Measurements from ENCODE around the gene DRD4. TPM values are rescaled to one million over a fixed set of nuclear protein-coding genes. Genes with fewer than 3 reads are reported as not detected.

Gene DRD4
- total and polyA plus RNA-seq, 9 of the 15 experiments (the other 6 are each of a cell fraction or from before 2014, with no cell fraction given) = 0.04 to 0.95 (median 0.21) TPM; not detected in 5

DNA sequence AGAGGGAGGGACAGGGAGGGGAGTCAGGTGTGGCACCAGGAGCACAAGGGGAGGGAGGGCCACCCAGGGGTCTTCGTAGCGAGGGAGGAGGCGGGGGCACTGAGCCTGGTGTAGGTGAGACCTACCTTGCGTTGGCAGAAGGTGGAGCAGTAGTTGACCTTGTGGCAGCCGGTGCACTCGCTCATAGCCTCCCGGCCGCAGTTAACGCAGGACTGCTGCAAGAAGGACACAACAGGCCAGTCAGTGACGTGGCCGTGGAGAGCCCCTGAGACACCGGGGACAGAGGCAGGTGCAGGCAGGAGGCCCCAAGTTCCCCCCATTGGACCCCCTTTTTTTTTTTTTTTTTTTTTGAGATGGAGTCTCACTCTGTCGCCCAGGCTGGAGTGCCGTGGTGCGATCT lies 16.8 kb downstream of the DRD4 start:
- Histone ChIP-seq H3K4me1 (replicated peaks in 1 of 2; ENCODE audit: control insufficient read depth in 2 of 2, insufficient read depth in 2 of 2, low read length in 2 of 2) (peaks cover 0 to 12% of the 10 kb centered on the region in 2 experiments; a peak in 1 of 5 replicates), H3K4me2 (ENCODE audit: insufficient read depth, low read length) (no peak overlapping the region), H3K9ac (ENCODE audit: insufficient read depth in 1 of 2, low read depth in 2 of 2, low read length in 2 of 2) (no peak overlapping the region), H3K4me3 (no peak overlapping the region), H2AFZ (ENCODE audit: low read depth, low read length) (no peak overlapping the region), H3K36me3 (ENCODE audit: control insufficient read depth, insufficient read depth, low read length) (peaks cover 77% of the 10 kb centered on the region; the same call in 2 of the 3 replicates), H3K79me2 (ENCODE audit: control insufficient read depth, insufficient read depth, low read length) (no peaks in the 10 kb centered on the region; the same call in 2 of the 3 replicates), H3K27me3 (ENCODE audit: control insufficient read depth in 2 of 2, insufficient read depth in 2 of 2, low read length in 2 of 2) (no peaks in the 10 kb centered on the region), H3K9me3 (replicated peaks; ENCODE audit: control insufficient read depth, insufficient read depth, low read depth, low read length) (no peaks in the 10 kb centered on the region), H4K20me1 (replicated peaks; ENCODE audit: control insufficient read depth, insufficient read depth, low read length) (no peaks in the 10 kb centered on the region), H3K9me1 (ENCODE audit: control insufficient read depth, insufficient read depth, low read length) (no peaks in the 10 kb centered on the region), H3K27ac (ENCODE audit: extremely low read depth, low read depth, low read length) (no peak overlapping the region)
- POLR2A ChIA-PET = interaction anchor here (1.1 to 1.3 kb wide), 2 partner anchors 11 to 12 kb away, joined by 3 to 4 read pairs; no protein-coding TSS in a partner anchor
- intact Hi-C loops (cut with micrococcal nuclease) = no loop called here
- CTCF ChIA-PET (ENCODE audit: low intra/inter-chr PET ratio) = no interaction called here
- TF ChIP-seq, protein P1, sequence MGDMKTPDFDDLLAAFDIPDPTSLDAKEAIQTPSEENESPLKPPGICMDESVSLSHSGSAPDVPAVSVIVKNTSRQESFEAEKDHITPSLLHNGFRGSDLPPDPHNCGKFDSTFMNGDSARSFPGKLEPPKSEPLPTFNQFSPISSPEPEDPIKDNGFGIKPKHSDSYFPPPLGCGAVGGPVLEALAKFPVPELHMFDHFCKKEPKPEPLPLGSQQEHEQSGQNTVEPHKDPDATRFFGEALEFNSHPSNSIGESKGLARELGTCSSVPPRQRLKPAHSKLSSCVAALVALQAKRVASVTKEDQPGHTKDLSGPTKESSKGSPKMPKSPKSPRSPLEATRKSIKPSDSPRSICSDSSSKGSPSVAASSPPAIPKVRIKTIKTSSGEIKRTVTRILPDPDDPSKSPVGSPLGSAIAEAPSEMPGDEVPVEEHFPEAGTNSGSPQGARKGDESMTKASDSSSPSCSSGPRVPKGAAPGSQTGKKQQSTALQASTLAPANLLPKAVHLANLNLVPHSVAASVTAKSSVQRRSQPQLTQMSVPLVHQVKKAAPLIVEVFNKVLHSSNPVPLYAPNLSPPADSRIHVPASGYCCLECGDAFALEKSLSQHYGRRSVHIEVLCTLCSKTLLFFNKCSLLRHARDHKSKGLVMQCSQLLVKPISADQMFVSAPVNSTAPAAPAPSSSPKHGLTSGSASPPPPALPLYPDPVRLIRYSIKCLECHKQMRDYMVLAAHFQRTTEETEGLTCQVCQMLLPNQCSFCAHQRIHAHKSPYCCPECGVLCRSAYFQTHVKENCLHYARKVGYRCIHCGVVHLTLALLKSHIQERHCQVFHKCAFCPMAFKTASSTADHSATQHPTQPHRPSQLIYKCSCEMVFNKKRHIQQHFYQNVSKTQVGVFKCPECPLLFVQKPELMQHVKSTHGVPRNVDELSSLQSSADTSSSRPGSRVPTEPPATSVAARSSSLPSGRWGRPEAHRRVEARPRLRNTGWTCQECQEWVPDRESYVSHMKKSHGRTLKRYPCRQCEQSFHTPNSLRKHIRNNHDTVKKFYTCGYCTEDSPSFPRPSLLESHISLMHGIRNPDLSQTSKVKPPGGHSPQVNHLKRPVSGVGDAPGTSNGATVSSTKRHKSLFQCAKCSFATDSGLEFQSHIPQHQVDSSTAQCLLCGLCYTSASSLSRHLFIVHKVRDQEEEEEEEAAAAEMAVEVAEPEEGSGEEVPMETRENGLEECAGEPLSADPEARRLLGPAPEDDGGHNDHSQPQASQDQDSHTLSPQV (IDR thresholded peaks at IDR 0.05) = no peak
- no peak for TF ChIP-seq RFX7 (CRISPR knock-in tag; IDR thresholded peaks at IDR 0.05)
- TF ChIP-seq POLR2G (IDR thresholded peaks at IDR 0.05; ENCODE audit: low read depth, low read length) = peak; percentile 43
- no peak for DNase-seq (ENCODE audit: extremely low read depth in 1 of 4, low spot score in 3 of 4)
- WGBS (ENCODE audit: insufficient coverage, low coverage, missing lambda C conversion rate) = 79% methylated on average over 6 of the region's 15 CpGs
- no peak for ATAC-seq
- in situ Hi-C loops (cut with MboI) = no loop called here
- BruUV-seq (replicated peaks) = no TSS peak
- FAIRE-seq = no peak
